Panc1 (cell line): Measurements from ENCODE around the gene ITGB1.

ENCODE experiments used
- CTCF ChIP-seq: fragments of 450-650 bp; IDR thresholded peaks from 2 replicates; pipeline ENCODE4 v1.5.1; 2017; ENCODE audit warnings: mild to moderate bottlenecking
- POLR2AphosphoS5 ChIP-seq: IDR thresholded peaks from 2 replicates; pipeline ENCODE4 v1.6.1; 2012; ENCODE audit warnings: mild to moderate bottlenecking, low read depth, low read length, moderate library complexity

GRCh38 chr10:32889631-32890212 lies 68.3 kb downstream of the ITGB1 start:
- TF ChIP-seq POLR2AphosphoS5 (no peak), CTCF (no peak)
